HepG2 (cell line): ENCODE data around the gene C14orf180. TPM values are rescaled to one million over a fixed set of nuclear protein-coding genes. Genes with fewer than 3 reads are reported as not detected.

Experiments
- ARNT2 ChIP-seq: sonication (generic); formaldehyde crosslinking; IDR thresholded peaks from 2 replicates; pipeline ENCODE4 v1.8.0; 2022; ENCODE audit warnings: mild to moderate bottlenecking, low read depth, missing genetic modification reagents, moderate library complexity
- CREBL2 ChIP-seq: sonication (generic); formaldehyde crosslinking; IDR thresholded peaks from 2 replicates; pipeline ENCODE4 v1.8.1; 2023; ENCODE audit warnings: missing genetic modification reagents, mild to moderate bottlenecking, borderline replicate concordance
- GATAD2A ChIP-seq: IDR thresholded peaks from 2 replicates; pipeline ENCODE4 v1.6.1; 2016
- HOXA9 ChIP-seq: sonication (generic); formaldehyde crosslinking; IDR thresholded peaks from 2 replicates; pipeline ENCODE4 v1.8.1; 2022; ENCODE audit warnings: missing genetic modification reagents, mild to moderate bottlenecking, moderate library complexity, borderline replicate concordance
- IKZF5 ChIP-seq: IDR thresholded peaks from 2 replicates; pipeline ENCODE4 v1.6.1; 2018; ENCODE audit warnings: missing genetic modification reagents, mild to moderate bottlenecking, missing compliant biosample characterization
- KDM5B ChIP-seq: sonication (generic); formaldehyde crosslinking; IDR thresholded peaks from 2 replicates; pipeline ENCODE4 v1.4.0; 2020; ENCODE audit warnings: missing genetic modification reagents, mild to moderate bottlenecking, borderline replicate concordance
- KLF12 ChIP-seq: sonication (generic); formaldehyde crosslinking; IDR thresholded peaks from 2 replicates; pipeline ENCODE4 v1.4.0; 2020; ENCODE audit warnings: missing genetic modification reagents, borderline replicate concordance
- MAZ ChIP-seq, 2 experiments: sonication (generic) in 1 of 2; formaldehyde crosslinking in 1 of 2; IDR thresholded peaks; 2 replicates each; pipeline versions ENCODE4 v1.5.0 to v1.6.1; 2012 to 2020; ENCODE audit warnings: low read depth in 2 of 2, mild to moderate bottlenecking in 2 of 2, borderline replicate concordance in 1 of 2, improper control_type of control experiment in 1 of 2, low read length in 1 of 2, missing genetic modification reagents in 1 of 2, moderate library complexity in 1 of 2
- POLR2AphosphoS2 ChIP-seq: IDR thresholded peaks from 2 replicates; pipeline ENCODE4 v1.6.1; 2011; ENCODE audit warnings: low read depth, low read length, improper control_type of control experiment
- RBM22 ChIP-seq: fragments of 200-400 bp; formaldehyde crosslinking; optimal IDR thresholded peaks from 2 replicates; pipeline ENCODE3; 2017; ENCODE audit warnings: mild to moderate bottlenecking, low read length, moderate library complexity
- RFXAP ChIP-seq: sonication (generic); formaldehyde crosslinking; IDR thresholded peaks from 2 replicates; pipeline ENCODE4 v1.4.0; 2020; ENCODE audit warnings: missing genetic modification reagents, borderline replicate concordance
- SAP130 ChIP-seq: IDR thresholded peaks from 2 replicates; pipeline ENCODE4 v1.6.1; 2016; ENCODE audit warnings: low read depth
- ZBTB14 ChIP-seq: sonication (generic); formaldehyde crosslinking; IDR thresholded peaks from 2 replicates; pipeline ENCODE4 v1.4.0; 2020; ENCODE audit warnings: missing genetic modification reagents
- ZNF18 ChIP-seq: sonication (generic); formaldehyde crosslinking; IDR thresholded peaks from 2 replicates; pipeline ENCODE4 v1.8.0; 2022; ENCODE audit warnings: mild to moderate bottlenecking, missing genetic modification reagents; ENCODE audit not compliant: insufficient replicate concordance
- ZNF264 ChIP-seq: sonication (generic); formaldehyde crosslinking; IDR thresholded peaks from 2 replicates; pipeline ENCODE4 v1.4.0; 2020; ENCODE audit warnings: missing genetic modification reagents
- ZNF367 ChIP-seq: sonication (generic); formaldehyde crosslinking; IDR thresholded peaks from 2 replicates; pipeline ENCODE4 v1.4.0; 2020; ENCODE audit warnings: missing genetic modification reagents, borderline replicate concordance
- ZNF430 ChIP-seq: sonication (generic); formaldehyde crosslinking; IDR thresholded peaks from 2 replicates; pipeline ENCODE4 v1.9.0; 2021; ENCODE audit warnings: mild to moderate bottlenecking, missing genetic modification reagents
- ZNF607 ChIP-seq: sonication (generic); formaldehyde crosslinking; IDR thresholded peaks from 2 replicates; pipeline ENCODE4 v1.5.1; 2020; ENCODE audit warnings: missing genetic modification reagents, mild to moderate bottlenecking, borderline replicate concordance
- ZNF616 ChIP-seq: sonication (generic); formaldehyde crosslinking; IDR thresholded peaks from 2 replicates; pipeline ENCODE4 v1.5.0; 2020; ENCODE audit warnings: low read depth, mild to moderate bottlenecking, missing genetic modification reagents
- ZNF839 ChIP-seq: sonication (generic); formaldehyde crosslinking; IDR thresholded peaks from 2 replicates; pipeline ENCODE4 v1.4.0; 2020; ENCODE audit warnings: missing genetic modification reagents, mild to moderate bottlenecking, borderline replicate concordance
- polyA plus RNA-seq, 8 experiments: library from polyadenylated mRNA; depleted of rRNA in 3 of 8; stranded (reverse) in 7 of 8; unstranded in 1 of 8; fragments of >200 nt; fragmentation: Illumina TruSeq in 4 of 8; extraction: Trizol in 4 of 8; gene quantifications; 2 replicates each; pipeline versions ENCODE4 v1.2.1 to v1.2.3, GENCODE V29; 2011 to 2016; ENCODE audit warnings: low read depth in 4 of 8, missing spikeins in 1 of 8, mixed read lengths in 1 of 8; ENCODE audit not compliant: insufficient read depth in 1 of 8
- total RNA-seq, 5 experiments: library from RNA; depleted of rRNA; stranded (reverse); fragments of >200 nt; fragmentation: Illumina TruSeq; extraction: Trizol; gene quantifications; 2 replicates each; pipeline ENCODE4 v1.2.3, GENCODE V29; 2016; ENCODE audit warnings: low read depth in 1 of 5
- TF ChIP-seq, protein P1 (sequence below): sonication (generic); formaldehyde crosslinking; IDR thresholded peaks from 2 replicates; pipeline ENCODE4 v1.5.1; 2020; ENCODE audit warnings: missing genetic modification reagents, mild to moderate bottlenecking, borderline replicate concordance

C14orf180 gene
- total and polyA plus RNA-seq, 2 of the 13 experiments (the other 11 are each of a cell fraction or from before 2014, with no cell fraction given): not detected

DNA sequence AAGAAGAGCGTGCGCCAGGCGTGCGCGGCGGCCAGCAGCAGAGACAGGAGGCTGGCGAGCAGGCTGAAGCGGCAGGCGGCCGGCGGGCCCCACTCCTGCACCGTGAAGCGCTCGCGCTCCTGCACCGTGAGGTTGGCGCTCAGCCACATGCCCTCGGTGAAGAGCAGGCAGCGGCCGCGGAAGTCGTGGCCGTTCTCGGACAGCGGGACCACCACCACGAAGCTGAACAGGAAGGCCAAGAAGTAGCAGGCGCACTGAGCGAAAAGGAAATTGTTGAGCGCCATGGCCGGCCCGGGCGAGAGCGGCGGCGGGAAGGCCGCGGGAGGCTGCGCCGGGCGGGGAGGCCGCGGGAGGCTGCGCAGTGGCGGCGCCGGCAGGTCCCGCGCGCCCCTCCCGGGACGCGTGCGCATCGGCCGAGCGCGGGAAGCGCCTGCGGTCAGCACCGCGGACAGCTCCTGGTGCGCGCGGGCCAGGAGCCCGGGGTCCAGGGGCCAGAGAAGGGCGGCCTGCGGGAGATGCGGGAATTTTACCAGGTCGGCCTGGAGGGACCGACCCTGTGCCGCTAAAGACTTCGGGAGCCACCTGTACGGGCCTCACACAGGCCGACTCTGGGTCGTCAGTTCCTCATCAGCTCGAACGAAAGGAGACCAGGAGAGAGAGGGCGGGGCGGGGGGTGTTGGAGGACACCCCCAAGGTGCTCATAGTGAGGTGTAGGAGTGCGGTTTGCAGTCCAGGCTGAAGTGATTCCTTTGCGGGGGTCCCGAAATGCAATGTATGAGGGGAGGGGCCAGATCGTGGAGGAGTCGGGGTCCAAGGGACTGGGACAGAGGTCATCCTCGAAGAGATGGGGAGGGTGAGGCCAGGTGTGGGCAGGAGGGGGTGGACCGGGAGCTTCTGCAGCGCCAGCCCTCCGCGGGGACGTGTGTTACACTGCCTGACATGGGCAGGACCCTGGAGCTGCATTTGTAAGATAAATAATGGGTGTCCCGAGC lies 25.2 kb downstream of the C14orf180 start, which contains the start of gene TMEM179 (continued):
- no peak; the same call in 1 of the 2 replicates for TF ChIP-seq ZNF367 (CRISPR knock-in tag)
- 0 out of 2 replicates have a peak, but pooled peaks have one; percentile 48 for TF ChIP-seq ARNT2
- TF ChIP-seq KDM5B (CRISPR knock-in tag): peak; percentile 61; the same call in 1 of the 2 replicates
- TF ChIP-seq, protein P1, sequence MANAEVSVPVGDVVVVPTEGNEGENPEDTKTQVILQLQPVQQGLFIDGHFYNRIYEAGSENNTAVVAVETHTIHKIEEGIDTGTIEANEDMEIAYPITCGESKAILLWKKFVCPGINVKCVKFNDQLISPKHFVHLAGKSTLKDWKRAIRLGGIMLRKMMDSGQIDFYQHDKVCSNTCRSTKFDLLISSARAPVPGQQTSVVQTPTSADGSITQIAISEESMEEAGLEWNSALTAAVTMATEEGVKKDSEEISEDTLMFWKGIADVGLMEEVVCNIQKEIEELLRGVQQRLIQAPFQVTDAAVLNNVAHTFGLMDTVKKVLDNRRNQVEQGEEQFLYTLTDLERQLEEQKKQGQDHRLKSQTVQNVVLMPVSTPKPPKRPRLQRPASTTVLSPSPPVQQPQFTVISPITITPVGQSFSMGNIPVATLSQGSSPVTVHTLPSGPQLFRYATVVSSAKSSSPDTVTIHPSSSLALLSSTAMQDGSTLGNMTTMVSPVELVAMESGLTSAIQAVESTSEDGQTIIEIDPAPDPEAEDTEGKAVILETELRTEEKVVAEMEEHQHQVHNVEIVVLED (CRISPR knock-in tag): no peak
- no peak for TF ChIP-seq IKZF5 (CRISPR knock-in tag)
- TF ChIP-seq SAP130 (CRISPR knock-in tag): peak; percentile 19; the same call in 1 of the 2 replicates
- TF ChIP-seq GATAD2A (CRISPR knock-in tag): no peak
- no peak for TF ChIP-seq MAZ (IDR thresholded peaks at IDR 0.05; ENCODE audit: borderline replicate concordance, low read depth, low read length)
- TF ChIP-seq MAZ (CRISPR knock-in tag; IDR thresholded peaks at IDR 0.05; ENCODE audit: low read depth): peak; percentile 36; the same call in 1 of the 2 replicates
- TF ChIP-seq POLR2AphosphoS2: no peak
- no peak for TF ChIP-seq KLF12 (CRISPR knock-in tag)
- no peak for TF ChIP-seq RBM22
- TF ChIP-seq ZNF264 (CRISPR knock-in tag): no peak
- 0 out of 2 replicates have a peak, but pooled peaks have one; percentile 45 for TF ChIP-seq ZNF607 (CRISPR knock-in tag)
- TF ChIP-seq ZNF616 (CRISPR knock-in tag): peak; percentile 39; the same call in 1 of the 2 replicates
- no peak for TF ChIP-seq ZNF18 (CRISPR knock-in tag)
- no peak for TF ChIP-seq CREBL2
- TF ChIP-seq ZNF839: no peak
- TF ChIP-seq ZNF430 (CRISPR knock-in tag): peak; percentile 67; the same call in 1 of the 2 replicates
- TF ChIP-seq ZBTB14 (CRISPR knock-in tag): no peak
- TF ChIP-seq HOXA9 (CRISPR knock-in tag): peak; percentile 47; the same call in 1 of the 2 replicates
- TF ChIP-seq RFXAP (CRISPR knock-in tag): peak; percentile 58; the same call in 1 of the 2 replicates
